ENCODE data around the gene RGS16. TPM values are rescaled to one million over a fixed set of nuclear protein-coding genes. Genes with fewer than 3 reads are reported as not detected.
A peak's percentile ranks its signal among the peaks of the same experiment; 100 is the strongest.

Gene RGS16
- total and polyA plus RNA-seq, 9 of the 15 experiments (the other 6 are each of a cell fraction or from before 2014, with no cell fraction given), result 0.07 to 0.55 (median 0.36) TPM

GRCh38 chr1:182604175-182605164 lies at the start of gene RGS16 (continued):
- TF ChIP-seq SMAD1 (IDR thresholded peaks at IDR 0.05; ENCODE audit: low read depth, low read length, partially characterized antibody) (no peak), RBM15 (IDR thresholded peaks at IDR 0.05; ENCODE audit: insufficient read depth, low read length) (no peak), SUPT5H (IDR thresholded peaks at IDR 0.05) (no peak), CREB1 (IDR thresholded peaks at IDR 0.05) (no peak), CREB1 (CRISPR knock-in tag; IDR thresholded peaks at IDR 0.05) (0 out of 2 replicates have a peak, but pooled peaks have one; percentile 58), MYC (IDR thresholded peaks at IDR 0.05; ENCODE audit: low read depth, low read length) (peak; percentile 76), MYC (CRISPR knock-in tag; IDR thresholded peaks at IDR 0.05; ENCODE audit: borderline replicate concordance, low read depth) (no peak), ZNF75A (CRISPR knock-in tag; IDR thresholded peaks at IDR 0.05) (no peak), CSDE1 (IDR thresholded peaks at IDR 0.05) (no peak), ETV6 (IDR thresholded peaks at IDR 0.05; ENCODE audit: borderline replicate concordance in 1 of 2, low read depth in 2 of 2, low read length in 1 of 2) (no peak), ETV6 (CRISPR knock-in tag; IDR thresholded peaks at IDR 0.05; ENCODE audit: borderline replicate concordance) (no peak), E2F8 (IDR thresholded peaks at IDR 0.05; ENCODE audit: low read depth, partially characterized antibody) (peak; percentile 64), LEF1 (IDR thresholded peaks at IDR 0.05) (no peak), STAT5B (CRISPR knock-in tag; IDR thresholded peaks at IDR 0.05) (no peak), TRIM28 (IDR thresholded peaks at IDR 0.05) (no peak), ZNF324 (CRISPR knock-in tag; IDR thresholded peaks at IDR 0.05) (no peak), NR1H2 (CRISPR knock-in tag; IDR thresholded peaks at IDR 0.05) (no peak), FOXK2 (conservative IDR thresholded peaks at IDR 0.05 in 1 of 2, IDR thresholded peaks at IDR 0.05 in 1 of 2; ENCODE audit: low read depth in 2 of 2) (no peak), YY1 (IDR thresholded peaks at IDR 0.05; ENCODE audit: borderline replicate concordance in 1 of 3, control insufficient read depth in 1 of 3, extremely low read depth in 1 of 3, insufficient read depth in 3 of 3, insufficient read length in 1 of 3, insufficient replicate concordance in 2 of 3, low read depth in 1 of 3, low read length in 2 of 3) (no peak), ZNF165 (CRISPR knock-in tag; IDR thresholded peaks at IDR 0.05; ENCODE audit: borderline replicate concordance) (no peak), CHD4 (IDR thresholded peaks at IDR 0.05; ENCODE audit: insufficient read depth, insufficient replicate concordance, low read depth, low read length, poor library complexity, severe bottlenecking) (no peak), ZBTB17 (CRISPR knock-in tag; IDR thresholded peaks at IDR 0.05) (0 out of 2 replicates have a peak, but pooled peaks have one; percentile 14), HLTF (IDR thresholded peaks at IDR 0.05) (no peak), ZNF134 (CRISPR knock-in tag; conservative IDR thresholded peaks at IDR 0.05) (no peak), NFYB (IDR thresholded peaks at IDR 0.05; ENCODE audit: extremely low read depth, insufficient read length) (peak; percentile 64), E2F1 (CRISPR knock-in tag; IDR thresholded peaks at IDR 0.05) (no peak)

Measured in K562 (cell line).